T-helper 2 cell treated with Interferon-gamma antibody and Interleukin-4, amounts not matched to agents 5 μg/mL and 100 μg/mL, for 36 hours (primary cell): ENCODE data around the gene MPPED1.

Experiments
- DNase-seq: peaks from one replicate; pipeline ENCODE4 v3.0.0; 2021; ENCODE audit warnings: low spot score
- H3K27ac Mint-ChIP-seq: one replicate; pipeline ENCODE4 v1.8.0; 2021; ENCODE audit warnings: mild to moderate bottlenecking, mixed read lengths
- H3K27me3 Mint-ChIP-seq: one replicate; pipeline ENCODE4 v1.8.0; 2021; ENCODE audit warnings: low read depth, mixed read lengths
- H3K36me3 Mint-ChIP-seq: one replicate; pipeline ENCODE4 v1.8.0; 2021; ENCODE audit warnings: low read depth, mixed read lengths
- H3K4me1 Mint-ChIP-seq: one replicate; pipeline ENCODE4 v1.8.0; 2021; ENCODE audit warnings: low read depth, mixed read lengths
- H3K4me3 Mint-ChIP-seq: one replicate; pipeline ENCODE4 v1.8.0; 2022; ENCODE audit warnings: mild to moderate bottlenecking, moderate library complexity, mixed read lengths
- H3K9me3 Mint-ChIP-seq: one replicate; pipeline ENCODE4 v1.8.0; 2021; ENCODE audit warnings: mixed read lengths

Gene MPPED1

GRCh38 chr22:43541462-43542407 is 129.9 kb downstream of the MPPED1 start:
- Mint-ChIP-seq H3K4me3 (no peak overlapping the region), H3K27me3 (no peaks in the 10 kb centered on the region), H3K36me3 (no peaks in the 10 kb centered on the region), H3K9me3 (no peaks in the 10 kb centered on the region), H3K27ac (no peak overlapping the region), H3K4me1 (no peaks in the 10 kb centered on the region)
- DNase-seq, result no peak

GRCh38 chr22:43542681-43543521 is 131.1 kb downstream of the MPPED1 start:
- no peak for DNase-seq
- Mint-ChIP-seq H3K36me3 (no peaks in the 10 kb centered on the region), H3K27ac (no peak overlapping the region), H3K4me1 (no peaks in the 10 kb centered on the region), H3K27me3 (no peaks in the 10 kb centered on the region), H3K4me3 (no peak overlapping the region), H3K9me3 (no peaks in the 10 kb centered on the region)

GRCh38 chr22:43543522-43544288 is 131.9 kb downstream of the MPPED1 start:
- no peaks in the 10 kb centered on the region for H3K36me3 Mint-ChIP-seq
- DNase-seq, result no peak
- no peak overlapping the region for H3K27ac Mint-ChIP-seq
- H3K4me1 Mint-ChIP-seq, result no peaks in the 10 kb centered on the region
- no peaks in the 10 kb centered on the region for H3K27me3 Mint-ChIP-seq
- no peak overlapping the region for H3K4me3 Mint-ChIP-seq
- H3K9me3 Mint-ChIP-seq, result no peaks in the 10 kb centered on the region

GRCh38 chr22:43544289-43544673 is 132.5 kb downstream of the MPPED1 start:
- Mint-ChIP-seq H3K27me3 (no peaks in the 10 kb centered on the region), H3K4me3 (no peak overlapping the region), H3K4me1 (no peaks in the 10 kb centered on the region)

GRCh38 chr22:43546186-43546585 is 134.4 kb downstream of the MPPED1 start:
- Mint-ChIP-seq H3K9me3 (no peaks in the 10 kb centered on the region), H3K27me3 (no peaks in the 10 kb centered on the region), H3K27ac (no peak overlapping the region), H3K4me1 (no peaks in the 10 kb centered on the region), H3K36me3 (no peaks in the 10 kb centered on the region), H3K4me3 (no peak overlapping the region)
- DNase-seq, result no peak

More at GRCh38 chr22:43544289-43544673, 132.5 kb downstream of the MPPED1 start:
- Mint-ChIP-seq H3K27ac (no peak overlapping the region), H3K36me3 (no peaks in the 10 kb centered on the region), H3K9me3 (no peaks in the 10 kb centered on the region)
- DNase-seq, result no peak

GRCh38 chr22:43550024-43550620 is 138.3 kb downstream of the MPPED1 start:
- Mint-ChIP-seq H3K4me3 (no peak overlapping the region), H3K27ac (no peak overlapping the region)

GRCh38 chr22:43550672-43551071 is 138.9 kb downstream of the MPPED1 start:
- H3K36me3 Mint-ChIP-seq, result no peaks in the 10 kb centered on the region
- no peaks in the 10 kb centered on the region for H3K4me1 Mint-ChIP-seq
- no peak for DNase-seq
- no peak overlapping the region for H3K27ac Mint-ChIP-seq
- H3K4me3 Mint-ChIP-seq, result no peak overlapping the region
- no peaks in the 10 kb centered on the region for H3K9me3 Mint-ChIP-seq
- H3K27me3 Mint-ChIP-seq, result no peaks in the 10 kb centered on the region

More at GRCh38 chr22:43550024-43550620, 138.3 kb downstream of the MPPED1 start:
- Mint-ChIP-seq H3K36me3 (no peaks in the 10 kb centered on the region), H3K27me3 (no peaks in the 10 kb centered on the region), H3K4me1 (no peaks in the 10 kb centered on the region), H3K9me3 (no peaks in the 10 kb centered on the region)
- DNase-seq, result no peak

- Mint-ChIP-seq H3K4me3 (no peak overlapping the region), H3K4me1 (no peaks in the 10 kb centered on the region), H3K36me3 (no peaks in the 10 kb centered on the region), H3K27me3 (no peaks in the 10 kb centered on the region), H3K9me3 (no peaks in the 10 kb centered on the region), H3K27ac (no peak overlapping the region)
- DNase-seq, result no peak
Measured at GRCh38 chr22:43553451-43554258, 141.8 kb downstream of the MPPED1 start.

GRCh38 chr22:43554259-43554636 is 142.4 kb downstream of the MPPED1 start:
- no peak overlapping the region for H3K4me3 Mint-ChIP-seq
- H3K27ac Mint-ChIP-seq, result no peak overlapping the region
- DNase-seq, result no peak
- H3K36me3 Mint-ChIP-seq, result no peaks in the 10 kb centered on the region
- no peaks in the 10 kb centered on the region for H3K27me3 Mint-ChIP-seq
- no peaks in the 10 kb centered on the region for H3K9me3 Mint-ChIP-seq
- no peaks in the 10 kb centered on the region for H3K4me1 Mint-ChIP-seq

- Mint-ChIP-seq H3K4me1 (no peaks in the 10 kb centered on the region), H3K27me3 (no peaks in the 10 kb centered on the region), H3K36me3 (no peaks in the 10 kb centered on the region), H3K4me3 (no peak overlapping the region), H3K27ac (no peak overlapping the region), H3K9me3 (no peaks in the 10 kb centered on the region)
- DNase-seq, result no peak
Measured at GRCh38 chr22:43554694-43555365, 143.0 kb downstream of the MPPED1 start.

- Mint-ChIP-seq H3K9me3 (no peaks in the 10 kb centered on the region), H3K36me3 (no peaks in the 10 kb centered on the region), H3K27ac (no peak overlapping the region), H3K4me3 (no peak overlapping the region), H3K4me1 (no peaks in the 10 kb centered on the region), H3K27me3 (no peaks in the 10 kb centered on the region)
- DNase-seq, result no peak
Measured at GRCh38 chr22:43555561-43556515, 144.0 kb downstream of the MPPED1 start.
